ENCODE data around the gene GHSR. TPM values are rescaled to one million over a fixed set of nuclear protein-coding genes. Genes with fewer than 3 reads are reported as not detected.

GHSR gene
- polyA plus RNA-seq, 1 donor from 2014 or later, result not detected

DNA sequence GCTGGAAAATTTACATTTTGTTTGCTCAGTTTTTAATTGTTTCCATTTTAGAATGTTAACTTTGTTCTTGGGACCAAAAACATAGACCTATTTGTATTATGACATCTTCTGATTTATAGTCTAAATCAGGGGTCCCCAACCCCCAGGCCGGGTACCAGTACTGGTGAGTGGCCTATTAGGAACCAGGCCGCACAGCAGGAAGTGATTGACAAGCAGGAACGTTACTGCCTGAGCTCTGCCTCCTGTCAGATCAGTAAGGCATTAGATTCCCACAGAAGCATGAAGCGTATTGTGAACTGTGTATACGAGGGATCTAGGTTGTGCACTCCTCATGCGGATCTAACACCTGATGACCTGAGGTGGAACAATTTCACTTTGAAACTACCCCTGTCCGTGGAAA, 51.9 kb downstream of the GHSR start:
- Histone ChIP-seq H3K27me3 (ENCODE audit: insufficient read depth, low read depth, low read length) (no peaks in the 10 kb centered on the region), H3K79me2 (replicated peaks; ENCODE audit: insufficient read depth, low read length) (no peaks in the 10 kb centered on the region), H3K27ac (ENCODE audit: low read length) (no peak overlapping the region), H3K36me3 (ENCODE audit: insufficient read depth, low read length) (no peaks in the 10 kb centered on the region), H4K20me1 (ENCODE audit: insufficient read depth) (no peaks in the 10 kb centered on the region), H3K4me3 (ENCODE audit: low read length) (no peak overlapping the region), H2AFZ (ENCODE audit: low read depth, low read length) (no peak overlapping the region), H3F3A (ENCODE audit: insufficient read depth, low read length, poor library complexity, severe bottlenecking) (no peaks in the 10 kb centered on the region), H3K9me2 (ENCODE audit: insufficient read depth, low read length) (no peaks in the 10 kb centered on the region), H3K4me2 (ENCODE audit: low read length) (no peak overlapping the region), H3K9me3 (ENCODE audit: low read length) (no peaks in the 10 kb centered on the region), H3K9ac (ENCODE audit: low read length) (no peak overlapping the region)
- TF ChIP-seq RAD21 (conservative IDR thresholded peaks at IDR 0.05) (no peak), EP300 (conservative IDR thresholded peaks at IDR 0.05; ENCODE audit: poor library complexity, severe bottlenecking) (no peak)

- H3K9ac ChIP-seq (ENCODE audit: low read length), result no peak overlapping the region
- no peaks in the 10 kb centered on the region for H3K9me2 ChIP-seq (ENCODE audit: insufficient read depth, low read length)
- no peaks in the 10 kb centered on the region for H3K79me2 ChIP-seq (replicated peaks; ENCODE audit: insufficient read depth, low read length)
- TF ChIP-seq POLR2AphosphoS5 (IDR thresholded peaks at IDR 0.05) (no peak), RAD21 (conservative IDR thresholded peaks at IDR 0.05) (no peak), CTCF (IDR thresholded peaks at IDR 0.05; ENCODE audit: poor library complexity, severe bottlenecking) (no peak), EZH2 (IDR thresholded peaks at IDR 0.05; ENCODE audit: borderline replicate concordance, insufficient read depth, low read length, poor library complexity, severe bottlenecking) (no peak), MXI1 (conservative IDR thresholded peaks at IDR 0.05; ENCODE audit: poor library complexity, severe bottlenecking) (no peak), SMC3 (conservative IDR thresholded peaks at IDR 0.05; ENCODE audit: poor library complexity) (no peak), TAF1 (IDR thresholded peaks at IDR 0.05; ENCODE audit: low read depth) (no peak), REST (IDR thresholded peaks at IDR 0.05; ENCODE audit: borderline replicate concordance) (no peak), EP300 (conservative IDR thresholded peaks at IDR 0.05; ENCODE audit: poor library complexity, severe bottlenecking) (no peak)
- no peaks in the 10 kb centered on the region for H4K20me1 ChIP-seq (ENCODE audit: insufficient read depth)
- no peak overlapping the region for H3K27ac ChIP-seq (ENCODE audit: low read length)
- no peaks in the 10 kb centered on the region for H3K36me3 ChIP-seq (ENCODE audit: insufficient read depth, low read length)
- no peak overlapping the region for H3K4me3 ChIP-seq (ENCODE audit: low read length)
- no peaks in the 10 kb centered on the region for H3F3A ChIP-seq (ENCODE audit: insufficient read depth, low read length, poor library complexity, severe bottlenecking)
- no peak overlapping the region for H2AFZ ChIP-seq (ENCODE audit: low read depth, low read length)
- no peak overlapping the region for H3K4me2 ChIP-seq (ENCODE audit: low read length)
- H3K9me3 ChIP-seq (ENCODE audit: low read length), result no peaks in the 10 kb centered on the region
- no peaks in the 10 kb centered on the region for H3K27me3 ChIP-seq (ENCODE audit: insufficient read depth, low read depth, low read length)
Measured at GRCh38 chr3:172394692-172395091, 53.6 kb downstream of the GHSR start.

Other genes starting within 250 kb of the GHSR start
- gene TNFSF10, start 75.0 kb upstream of the GHSR start, polyA plus RNA-seq, result not detected in 2 replicates